Neural cell (in vitro differentiated cells): Measurements from ENCODE around the gene ZNF407. TPM values are rescaled to one million over a fixed set of nuclear protein-coding genes. Genes with fewer than 3 reads are reported as not detected.

Experiments used
- H2AFZ ChIP-seq: fragments of 200-600, 300-800 bp; sonication (generic), shearing (Covaris generic); 2 replicates; pipeline ENCODE4 v1.6.0; 2014; ENCODE audit warnings: low read depth, mild to moderate bottlenecking, antibody characterized with exemption, low read length, moderate library complexity
- H3F3A ChIP-seq: fragments of 200-600 bp; shearing (Covaris generic); 2 replicates; pipeline ENCODE4 v1.6.1; 2016; ENCODE audit warnings: mild to moderate bottlenecking, moderate library complexity, mixed read lengths, antibody characterized with exemption, low read length; ENCODE audit not compliant: insufficient read depth, poor library complexity, severe bottlenecking
- H3K27ac ChIP-seq: fragments of 200-600, 300-800 bp; sonication (generic), shearing (Covaris generic); 2 replicates; pipeline ENCODE4 v1.5.1; 2014; ENCODE audit warnings: mild to moderate bottlenecking, low read length, moderate library complexity
- H3K27me3 ChIP-seq: fragments of 300-800, 200-600 bp; sonication (generic), shearing (Covaris generic); 2 replicates; pipeline ENCODE4 v1.6.0; 2014; ENCODE audit warnings: mild to moderate bottlenecking, low read depth, low read length, moderate library complexity; ENCODE audit not compliant: insufficient read depth
- H3K36me3 ChIP-seq: fragments of 300-800, 200-600 bp; sonication (generic), shearing (Covaris generic); 2 replicates; pipeline ENCODE4 v1.5.1; 2014; ENCODE audit warnings: mild to moderate bottlenecking, antibody characterized with exemption, low read length, moderate library complexity; ENCODE audit not compliant: insufficient read depth
- H3K4me2 ChIP-seq: fragments of 300-800, 200-600 bp; sonication (generic), shearing (Covaris generic); 2 replicates; pipeline ENCODE4 v1.6.0; 2014; ENCODE audit warnings: mild to moderate bottlenecking, low read length
- H3K4me3 ChIP-seq: fragments of 300-800, 200-600 bp; sonication (generic), shearing (Covaris generic); 2 replicates; pipeline ENCODE4 v1.5.1; 2014; ENCODE audit warnings: mild to moderate bottlenecking, low read length, moderate library complexity
- H3K79me2 ChIP-seq: fragments of 200-600 bp; shearing (Covaris generic); replicated peaks from 2 replicates; pipeline ENCODE4 v1.6.0; 2014; ENCODE audit warnings: mild to moderate bottlenecking, low read length, moderate library complexity; ENCODE audit not compliant: insufficient read depth
- H3K9ac ChIP-seq: fragments of 300-800, 200-600 bp; sonication (generic), shearing (Covaris generic); 2 replicates; pipeline ENCODE4 v1.6.1; 2016; ENCODE audit warnings: mild to moderate bottlenecking, low read length, mixed read lengths
- H3K9me2 ChIP-seq: fragments of 200-600 bp; shearing (Covaris generic); 2 replicates; pipeline ENCODE4 v1.6.1; 2016; ENCODE audit warnings: mild to moderate bottlenecking, low read length, mixed read lengths; ENCODE audit not compliant: insufficient read depth
- H3K9me3 ChIP-seq: fragments of 200-600, 300-800 bp; sonication (generic), shearing (Covaris generic); 2 replicates; pipeline ENCODE4 v1.6.1; 2016; ENCODE audit warnings: mild to moderate bottlenecking, mixed run types, low read length, moderate library complexity, mixed read lengths
- H4K20me1 ChIP-seq: fragments of 200-600 bp; shearing (Covaris generic); 2 replicates; pipeline ENCODE4 v1.6.1; 2016; ENCODE audit warnings: mild to moderate bottlenecking, mixed run types; ENCODE audit not compliant: insufficient read depth
- CTCF ChIP-seq: fragments of 450-650 bp; IDR thresholded peaks from 2 replicates; pipeline ENCODE4 v1.5.1; 2014; ENCODE audit warnings: antibody characterized with exemption, mild to moderate bottlenecking, moderate library complexity; ENCODE audit not compliant: poor library complexity, severe bottlenecking
- EP300 ChIP-seq: fragments of 450-650 bp; conservative IDR thresholded peaks from 2 replicates; pipeline ENCODE4 v1.6.1; 2014; ENCODE audit warnings: antibody characterized with exemption, mild to moderate bottlenecking, moderate library complexity; ENCODE audit not compliant: poor library complexity, severe bottlenecking
- EZH2 ChIP-seq: fragments of 200-600, 300-800 bp; shearing (Covaris generic), sonication (generic); IDR thresholded peaks from 2 replicates; pipeline ENCODE4 v1.6.1; 2014; ENCODE audit warnings: antibody characterized with exemption, low read length, borderline replicate concordance, mild to moderate bottlenecking; ENCODE audit not compliant: insufficient read depth, poor library complexity, severe bottlenecking
- MXI1 ChIP-seq: fragments of 450-650 bp; conservative IDR thresholded peaks from 2 replicates; pipeline ENCODE4 v1.6.1; 2014; ENCODE audit warnings: antibody characterized with exemption, mild to moderate bottlenecking; ENCODE audit not compliant: poor library complexity, severe bottlenecking
- POLR2AphosphoS5 ChIP-seq: IDR thresholded peaks from 2 replicates; pipeline ENCODE4 v1.6.1; 2012
- RAD21 ChIP-seq: fragments of 450-650 bp; conservative IDR thresholded peaks from 2 replicates; pipeline ENCODE4 v1.6.1; 2014; ENCODE audit warnings: antibody characterized with exemption, mild to moderate bottlenecking, moderate library complexity
- REST ChIP-seq: IDR thresholded peaks from 2 replicates; pipeline ENCODE4 v1.6.1; 2012; ENCODE audit warnings: borderline replicate concordance
- SMC3 ChIP-seq: fragments of 450-650 bp; conservative IDR thresholded peaks from 2 replicates; pipeline ENCODE4 v1.6.1; 2014; ENCODE audit warnings: antibody characterized with exemption, mild to moderate bottlenecking, moderate library complexity; ENCODE audit not compliant: poor library complexity
- TAF1 ChIP-seq: IDR thresholded peaks from 2 replicates; pipeline ENCODE4 v1.6.1; 2012; ENCODE audit warnings: low read depth
- polyA plus RNA-seq: library from polyadenylated mRNA; depleted of rRNA; stranded (reverse); fragments of >200 nt; gene quantifications from 2 replicates; pipeline ENCODE4 v1.2.3, GENCODE V29; 2014

ZNF407 gene
- polyA plus RNA-seq, 1 donor from 2014 or later: 2.9 TPM

GRCh38 chr18:74976331-74976909, 378.8 kb downstream of the ZNF407 start:
- H3K27ac ChIP-seq: no peak overlapping the region
- no peaks in the 10 kb centered on the region for H3K9me3 ChIP-seq
- no peaks in the 10 kb centered on the region for H3K9me2 ChIP-seq
- H3F3A ChIP-seq: no peaks in the 10 kb centered on the region
- no peaks in the 10 kb centered on the region for H4K20me1 ChIP-seq
- no peaks in the 10 kb centered on the region for H3K79me2 ChIP-seq
- no peak overlapping the region for H3K9ac ChIP-seq
- H2AFZ ChIP-seq: no peak overlapping the region
- no peak for TF ChIP-seq RAD21
- no peak for TF ChIP-seq MXI1
- no peak for TF ChIP-seq EZH2
- TF ChIP-seq REST: no peak
- TF ChIP-seq POLR2AphosphoS5: no peak
- no peak for TF ChIP-seq TAF1
- no peak for TF ChIP-seq CTCF
- no peak for TF ChIP-seq EP300
- no peak for TF ChIP-seq SMC3
- H3K27me3 ChIP-seq: no peaks in the 10 kb centered on the region
- no peak overlapping the region for H3K4me3 ChIP-seq
- no peak overlapping the region for H3K4me2 ChIP-seq
- no peaks in the 10 kb centered on the region for H3K36me3 ChIP-seq

GRCh38 chr18:74977041-74977440, 379.4 kb downstream of the ZNF407 start:
- Histone ChIP-seq H3K4me2 (no peak overlapping the region), H3K9ac (no peak overlapping the region), H3K9me2 (no peaks in the 10 kb centered on the region), H3K27me3 (no peaks in the 10 kb centered on the region), H3K36me3 (no peaks in the 10 kb centered on the region), H3K79me2 (no peaks in the 10 kb centered on the region), H3F3A (no peaks in the 10 kb centered on the region), H3K27ac (no peak overlapping the region), H4K20me1 (no peaks in the 10 kb centered on the region), H3K4me3 (no peak overlapping the region), H3K9me3 (no peaks in the 10 kb centered on the region), H2AFZ (no peak overlapping the region)
- TF ChIP-seq SMC3: no peak
- no peak for TF ChIP-seq TAF1
- TF ChIP-seq EZH2: no peak
- no peak for TF ChIP-seq CTCF
- no peak for TF ChIP-seq POLR2AphosphoS5
- no peak for TF ChIP-seq REST
- no peak for TF ChIP-seq MXI1
- no peak for TF ChIP-seq EP300
- no peak for TF ChIP-seq RAD21
